HepG2 (cell line): ENCODE results near the gene TNFRSF11A. TPM values are rescaled to one million over a fixed set of nuclear protein-coding genes. Genes with fewer than 3 reads are reported as not detected.

Source experiments
- FLYWCH1 ChIP-seq: sonication (generic); formaldehyde crosslinking; IDR thresholded peaks from 2 replicates; pipeline ENCODE4 v1.8.1; 2023; ENCODE audit warnings: mild to moderate bottlenecking, missing genetic modification reagents
- FOSL1 ChIP-seq: sonication (generic); formaldehyde crosslinking; IDR thresholded peaks from 2 replicates; pipeline ENCODE4 v1.9.0; 2021; ENCODE audit warnings: missing genetic modification reagents, borderline replicate concordance
- GATAD1 ChIP-seq: IDR thresholded peaks from 2 replicates; pipeline ENCODE4 v1.6.1; 2016; ENCODE audit warnings: missing genetic modification reagents, missing compliant biosample characterization
- IRX3 ChIP-seq: sonication (generic); formaldehyde crosslinking; IDR thresholded peaks from 2 replicates; pipeline ENCODE4 v1.8.1; 2023; ENCODE audit warnings: mild to moderate bottlenecking, low read depth, missing genetic modification reagents, borderline replicate concordance
- KDM5B ChIP-seq: sonication (generic); formaldehyde crosslinking; IDR thresholded peaks from 2 replicates; pipeline ENCODE4 v1.4.0; 2020; ENCODE audit warnings: missing genetic modification reagents, mild to moderate bottlenecking, borderline replicate concordance
- MBD4 ChIP-seq: IDR thresholded peaks from 2 replicates; pipeline ENCODE4 v1.6.1; 2012; ENCODE audit warnings: low read length, inconsistent platforms, borderline replicate concordance
- MXD3 ChIP-seq: IDR thresholded peaks from 2 replicates; pipeline ENCODE4 v1.6.1; 2016; ENCODE audit warnings: mild to moderate bottlenecking, missing biosample characterization, missing genetic modification reagents
- NR3C1 ChIP-seq: sonication (generic); formaldehyde crosslinking; IDR thresholded peaks from 2 replicates; pipeline ENCODE4 v1.4.0; 2020; ENCODE audit warnings: missing genetic modification reagents
- RBFOX2 ChIP-seq: fragments of 200-400 bp; formaldehyde crosslinking; IDR thresholded peaks from 2 replicates; pipeline ENCODE4 v1.6.1; 2017; ENCODE audit warnings: low read depth, mild to moderate bottlenecking, low read length
- REL ChIP-seq: sonication (generic); formaldehyde crosslinking; conservative IDR thresholded peaks from 2 replicates; pipeline ENCODE4 v1.8.0; 2022; ENCODE audit warnings: mild to moderate bottlenecking, missing genetic modification reagents, moderate library complexity
- RFX5 ChIP-seq: IDR thresholded peaks from 2 replicates; pipeline ENCODE4 v1.6.1; 2011; ENCODE audit warnings: low read depth, low read length, improper control_type of control experiment
- SMARCC2 ChIP-seq: fragments of 450-650 bp; IDR thresholded peaks from 2 replicates; pipeline ENCODE4 v1.6.1; 2017; ENCODE audit warnings: antibody characterized with exemption, mild to moderate bottlenecking
- STAG1 ChIP-seq: sonication (generic); formaldehyde crosslinking; IDR thresholded peaks from 2 replicates; pipeline ENCODE4 v1.4.0; 2020; ENCODE audit warnings: missing genetic modification reagents
- TBX2 ChIP-seq: sonication (generic); formaldehyde crosslinking; IDR thresholded peaks from 2 replicates; pipeline ENCODE4 v1.5.0; 2020; ENCODE audit warnings: missing genetic modification reagents, mild to moderate bottlenecking, borderline replicate concordance
- ZNF687 ChIP-seq: sonication (generic); formaldehyde crosslinking; IDR thresholded peaks from 2 replicates; pipeline ENCODE4 v1.5.1; 2020; ENCODE audit warnings: mild to moderate bottlenecking, missing genetic modification reagents, moderate library complexity
- ZNF788 ChIP-seq: sonication (generic); formaldehyde crosslinking; IDR thresholded peaks from 2 replicates; pipeline ENCODE4 v1.5.0; 2020; ENCODE audit warnings: mild to moderate bottlenecking, missing genetic modification reagents, borderline replicate concordance
- ZSCAN22 ChIP-seq: sonication (generic); formaldehyde crosslinking; IDR thresholded peaks from 2 replicates; pipeline ENCODE4 v1.4.0; 2020; ENCODE audit warnings: mild to moderate bottlenecking, missing genetic modification reagents
- polyA plus RNA-seq, 8 experiments: library from polyadenylated mRNA; depleted of rRNA in 3 of 8; stranded (reverse) in 7 of 8; unstranded in 1 of 8; fragments of >200 nt; fragmentation: Illumina TruSeq in 4 of 8; extraction: Trizol in 4 of 8; gene quantifications; 2 replicates each; pipeline versions ENCODE4 v1.2.1 to v1.2.3, GENCODE V29; 2011 to 2016; ENCODE audit warnings: low read depth in 4 of 8, missing spikeins in 1 of 8, mixed read lengths in 1 of 8; ENCODE audit not compliant: insufficient read depth in 1 of 8
- total RNA-seq, 5 experiments: library from RNA; depleted of rRNA; stranded (reverse); fragments of >200 nt; fragmentation: Illumina TruSeq; extraction: Trizol; gene quantifications; 2 replicates each; pipeline ENCODE4 v1.2.3, GENCODE V29; 2016; ENCODE audit warnings: low read depth in 1 of 5
- TF ChIP-seq, protein P1 (sequence below): sonication (generic); formaldehyde crosslinking; IDR thresholded peaks from 2 replicates; pipeline ENCODE4 v1.4.0; 2020; ENCODE audit warnings: missing genetic modification reagents, low read depth, mild to moderate bottlenecking, borderline replicate concordance
- TF ChIP-seq, protein P2 (sequence below): sonication (generic); formaldehyde crosslinking; IDR thresholded peaks from 2 replicates; pipeline ENCODE4 v1.8.1; 2023; ENCODE audit warnings: mild to moderate bottlenecking, inconsistent platforms, moderate library complexity, missing genetic modification reagents, borderline replicate concordance

The TNFRSF11A gene
- total and polyA plus RNA-seq, 2 of the 13 experiments (the other 11 are each of a cell fraction or from before 2014, with no cell fraction given) = 4.6 to 6.4 TPM

DNA sequence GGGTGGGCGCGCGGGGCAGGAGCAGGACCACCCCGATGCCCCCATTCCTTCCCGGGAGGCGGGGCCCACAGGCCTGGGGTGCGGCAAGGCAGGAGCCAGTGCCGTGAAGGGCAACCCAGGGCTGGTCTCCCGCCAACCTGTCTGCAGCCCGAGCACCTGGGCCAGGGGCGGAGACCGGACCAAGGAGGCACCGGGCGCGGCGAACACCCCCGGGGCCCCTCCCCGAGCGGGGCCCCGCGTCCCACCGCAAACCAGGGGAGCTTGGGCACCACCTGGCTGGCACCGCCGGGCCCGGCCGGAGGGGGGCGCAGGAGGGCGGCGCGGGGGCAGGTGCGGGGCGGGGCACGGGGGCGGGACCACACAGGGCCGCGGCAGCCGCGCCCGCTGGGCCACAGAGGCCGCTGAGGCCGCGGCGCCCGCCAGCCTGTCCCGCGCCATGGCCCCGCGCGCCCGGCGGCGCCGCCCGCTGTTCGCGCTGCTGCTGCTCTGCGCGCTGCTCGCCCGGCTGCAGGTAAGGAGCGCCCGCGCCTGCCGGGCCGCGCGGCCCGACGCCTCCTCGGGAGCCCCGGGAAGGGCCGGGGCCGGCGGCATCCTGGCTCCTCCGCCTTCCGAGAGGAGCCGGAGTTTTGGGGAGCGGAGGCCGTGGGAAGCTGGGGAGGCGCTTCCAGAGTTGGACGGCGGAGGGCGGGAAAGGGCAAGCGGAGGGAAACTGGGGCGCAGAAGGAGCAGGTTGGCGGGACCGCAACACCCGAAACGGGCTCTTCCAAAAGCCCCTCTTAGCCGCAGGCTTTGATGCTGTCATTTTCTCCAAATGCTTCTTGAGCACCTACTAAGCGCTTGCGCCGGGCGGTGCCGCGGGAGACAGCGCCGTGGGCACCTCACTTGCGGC, at the start of gene TNFRSF11A (continued):
- TF ChIP-seq, protein P1, sequence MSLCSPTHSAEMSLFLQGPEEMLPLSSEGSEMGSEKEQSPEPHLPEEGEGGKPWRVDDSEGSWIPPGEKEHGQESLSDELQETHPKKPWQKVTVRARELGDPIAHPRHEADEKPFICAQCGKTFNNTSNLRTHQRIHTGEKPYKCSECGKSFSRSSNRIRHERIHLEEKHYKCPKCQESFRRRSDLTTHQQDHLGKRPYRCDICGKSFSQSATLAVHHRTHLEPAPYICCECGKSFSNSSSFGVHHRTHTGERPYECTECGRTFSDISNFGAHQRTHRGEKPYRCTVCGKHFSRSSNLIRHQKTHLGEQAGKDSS (CRISPR knock-in tag) = no peak
- TF ChIP-seq STAG1 (peak; percentile 36), RBFOX2 (peak; percentile 33; the same call in 1 of the 2 replicates), ZNF788 (CRISPR knock-in tag) (0 out of 2 replicates have a peak, but pooled peaks have one; percentile 17), ZSCAN22 (CRISPR knock-in tag) (0 out of 2 replicates have a peak, but pooled peaks have one; percentile 22), IRX3 (CRISPR knock-in tag) (no peak), NR3C1 (CRISPR knock-in tag) (no peak), MBD4 (no peak), ZNF687 (CRISPR knock-in tag) (peak; percentile 53), MXD3 (no peak), FOSL1 (no peak), GATAD1 (CRISPR knock-in tag) (0 out of 2 replicates have a peak, but pooled peaks have one; percentile 19), REL (CRISPR knock-in tag) (no peak), FLYWCH1 (CRISPR knock-in tag) (no peak), KDM5B (0 out of 2 replicates have a peak, but pooled peaks have one; percentile 6), RFX5 (no peak), SMARCC2 (no peak), TBX2 (CRISPR knock-in tag) (0 out of 2 replicates have a peak, but pooled peaks have one; percentile 13)
- TF ChIP-seq, protein P2, sequence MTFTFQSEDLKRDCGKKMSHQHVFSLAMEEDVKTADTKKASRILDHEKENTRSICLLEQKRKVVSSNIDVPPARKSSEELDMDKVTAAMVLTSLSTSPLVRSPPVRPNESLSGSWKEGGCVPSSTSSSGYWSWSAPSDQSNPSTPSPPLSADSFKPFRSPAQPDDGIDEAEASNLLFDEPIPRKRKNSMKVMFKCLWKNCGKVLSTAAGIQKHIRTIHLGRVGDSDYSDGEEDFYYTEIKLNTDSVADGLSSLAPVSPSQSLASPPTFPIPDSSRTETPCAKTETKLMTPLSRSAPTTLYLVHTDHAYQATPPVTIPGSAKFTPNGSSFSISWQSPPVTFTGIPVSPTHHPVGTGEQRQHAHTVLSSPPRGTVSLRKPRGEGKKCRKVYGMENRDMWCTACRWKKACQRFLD (CRISPR knock-in tag) = no peak
